ENCODE measurements around the gene KCNJ6.

GRCh38 chr21:37866027-37866426, 50.2 kb downstream of the KCNJ6 start:
- no peak for TF ChIP-seq CTCF (IDR thresholded peaks at IDR 0.05 in 2 of 3, conservative IDR thresholded peaks at IDR 0.05 in 1 of 3; ENCODE audit: control insufficient read depth in 2 of 3, extremely low read depth in 1 of 3, insufficient read depth in 1 of 3, low read depth in 3 of 3, low read length in 3 of 3)
- TF ChIP-seq RBBP5 (conservative IDR thresholded peaks at IDR 0.05), result no peak
- no peak for TF ChIP-seq CBFB (IDR thresholded peaks at IDR 0.05; ENCODE audit: low read depth)
- no peak for TF ChIP-seq POLR2A (IDR thresholded peaks at IDR 0.05; ENCODE audit: low read depth, low read length)
- no peak for TF ChIP-seq EZH2 (IDR thresholded peaks at IDR 0.05; ENCODE audit: borderline replicate concordance, control insufficient read depth, low read depth, low read length)

Measured in GM12878 (cell line).